Measurements from ENCODE around the gene SGCA. TPM values are rescaled to one million over a fixed set of nuclear protein-coding genes. Genes with fewer than 3 reads are reported as not detected.

Gene SGCA
- total RNA-seq, 2 experiments from 2014 or later = 0.57 to 1.1 TPM

DNA sequence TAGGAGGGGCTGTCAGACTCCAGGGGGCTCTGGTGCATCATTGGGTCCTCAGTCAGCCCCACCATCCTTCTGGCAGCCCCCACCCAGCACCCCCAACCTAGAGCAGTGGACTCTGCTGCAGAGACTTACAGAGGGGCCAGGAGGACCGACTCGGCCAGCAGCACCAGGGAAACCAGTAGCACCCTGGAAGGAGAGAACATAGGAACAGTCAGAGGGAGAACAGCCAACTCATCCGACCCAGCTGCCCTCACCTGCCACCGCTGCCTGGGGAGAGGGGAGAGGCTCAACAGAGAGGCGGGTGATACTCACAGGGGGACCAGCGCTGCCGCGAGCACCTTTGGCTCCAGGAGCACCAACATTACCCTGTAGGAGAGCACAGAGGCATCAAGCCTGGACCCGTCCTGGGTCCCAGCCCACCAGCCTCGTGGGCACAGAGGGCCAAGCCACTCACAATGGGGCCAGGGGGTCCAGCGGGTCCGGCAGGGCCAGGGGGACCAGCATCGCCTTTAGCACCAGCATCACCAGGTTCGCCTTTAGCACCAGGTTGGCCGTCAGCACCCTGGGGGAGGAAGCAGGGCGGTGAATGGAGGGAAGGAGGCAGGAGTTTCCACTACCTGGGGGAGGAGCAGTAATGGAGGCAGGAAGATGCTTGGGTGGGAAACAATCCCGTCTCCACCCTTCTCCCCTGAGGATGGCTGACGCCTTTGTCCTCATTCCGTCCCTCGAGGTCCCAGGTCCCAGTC, 23.9 kb downstream of the SGCA start:
- TF ChIP-seq, protein P1, sequence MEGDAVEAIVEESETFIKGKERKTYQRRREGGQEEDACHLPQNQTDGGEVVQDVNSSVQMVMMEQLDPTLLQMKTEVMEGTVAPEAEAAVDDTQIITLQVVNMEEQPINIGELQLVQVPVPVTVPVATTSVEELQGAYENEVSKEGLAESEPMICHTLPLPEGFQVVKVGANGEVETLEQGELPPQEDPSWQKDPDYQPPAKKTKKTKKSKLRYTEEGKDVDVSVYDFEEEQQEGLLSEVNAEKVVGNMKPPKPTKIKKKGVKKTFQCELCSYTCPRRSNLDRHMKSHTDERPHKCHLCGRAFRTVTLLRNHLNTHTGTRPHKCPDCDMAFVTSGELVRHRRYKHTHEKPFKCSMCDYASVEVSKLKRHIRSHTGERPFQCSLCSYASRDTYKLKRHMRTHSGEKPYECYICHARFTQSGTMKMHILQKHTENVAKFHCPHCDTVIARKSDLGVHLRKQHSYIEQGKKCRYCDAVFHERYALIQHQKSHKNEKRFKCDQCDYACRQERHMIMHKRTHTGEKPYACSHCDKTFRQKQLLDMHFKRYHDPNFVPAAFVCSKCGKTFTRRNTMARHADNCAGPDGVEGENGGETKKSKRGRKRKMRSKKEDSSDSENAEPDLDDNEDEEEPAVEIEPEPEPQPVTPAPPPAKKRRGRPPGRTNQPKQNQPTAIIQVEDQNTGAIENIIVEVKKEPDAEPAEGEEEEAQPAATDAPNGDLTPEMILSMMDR (conservative IDR thresholded peaks at IDR 0.05; ENCODE audit: low read length) = no peak
- TF ChIP-seq EZH2phosphoT487 (IDR thresholded peaks at IDR 0.05; ENCODE audit: borderline replicate concordance, low read depth, low read length) = no peak
- Histone ChIP-seq H3K79me2 (ENCODE audit: insufficient read depth, low read depth, low read length) (no peaks in the 10 kb centered on the region), H3K4me2 (ENCODE audit: low read length) (no peak overlapping the region), H2AFZ (ENCODE audit: low read length) (no peak overlapping the region), H3K9me3 (ENCODE audit: low read length) (no peaks in the 10 kb centered on the region), H3K4me1 (ENCODE audit: insufficient read depth, low read length, poor library complexity, severe bottlenecking) (peaks cover 5% of the 10 kb centered on the region), H3K27ac (ENCODE audit: low read depth, low read length, poor library complexity, severe bottlenecking) (no peak overlapping the region), H3K4me3 (ENCODE audit: low read depth, low read length, poor library complexity, severe bottlenecking) (no peak overlapping the region), H4K20me1 (ENCODE audit: insufficient read depth, low read length) (no peaks in the 10 kb centered on the region), H3K36me3 (ENCODE audit: insufficient read depth, low read length) (no peaks in the 10 kb centered on the region), H3K9me2 (ENCODE audit: insufficient read depth, low read length) (no peaks in the 10 kb centered on the region)
- POLR2A ChIA-PET = no interaction called here
- no peak for DNase-seq (ENCODE audit: low spot score)
- CTCF ChIA-PET (ENCODE audit: unreplicated experiment) = no interaction called here
- no TSS peak for BruUV-seq (replicated peaks)
- intact Hi-C loops (cut with micrococcal nuclease; ENCODE audit: unreplicated experiment) = no loop called here

DNA sequence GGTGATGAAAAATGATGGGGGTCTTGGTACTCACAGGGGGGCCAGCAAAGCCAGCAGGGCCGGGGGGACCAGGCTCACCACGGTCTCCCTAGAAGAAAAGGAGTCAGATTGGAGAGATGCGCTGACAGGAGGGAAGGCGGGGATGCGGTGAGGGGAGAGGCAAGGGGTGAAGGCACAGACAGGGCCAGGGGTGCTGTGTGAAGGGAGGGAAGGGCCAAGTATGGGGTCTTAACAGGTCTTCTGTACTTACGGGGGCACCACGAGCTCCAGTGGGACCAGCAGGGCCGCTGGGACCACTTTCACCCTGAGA, 24.4 kb downstream of the SGCA start:
- CTCF ChIA-PET (ENCODE audit: unreplicated experiment) = no interaction called here
- peaks cover under 1% of the 10 kb centered on the region for H3K4me1 ChIP-seq (ENCODE audit: insufficient read depth, low read length, poor library complexity, severe bottlenecking)
- H4K20me1 ChIP-seq (ENCODE audit: insufficient read depth, low read length) = no peaks in the 10 kb centered on the region
- no peak overlapping the region for H2AFZ ChIP-seq (ENCODE audit: low read length)
- no peaks in the 10 kb centered on the region for H3K9me2 ChIP-seq (ENCODE audit: insufficient read depth, low read length)
- H3K36me3 ChIP-seq (ENCODE audit: insufficient read depth, low read length) = no peaks in the 10 kb centered on the region
- H3K27ac ChIP-seq (ENCODE audit: low read depth, low read length, poor library complexity, severe bottlenecking) = no peak overlapping the region
- no peaks in the 10 kb centered on the region for H3K79me2 ChIP-seq (ENCODE audit: insufficient read depth, low read depth, low read length)
- TF ChIP-seq EZH2phosphoT487 (IDR thresholded peaks at IDR 0.05; ENCODE audit: borderline replicate concordance, low read depth, low read length) = no peak
- TF ChIP-seq, protein P1 (conservative IDR thresholded peaks at IDR 0.05; ENCODE audit: low read length) = no peak
- DNase-seq (ENCODE audit: low spot score) = no peak
- POLR2A ChIA-PET = no interaction called here
- intact Hi-C loops (cut with micrococcal nuclease; ENCODE audit: unreplicated experiment) = no loop called here
- no peak overlapping the region for H3K4me3 ChIP-seq (ENCODE audit: low read depth, low read length, poor library complexity, severe bottlenecking)
- no peak overlapping the region for H3K4me2 ChIP-seq (ENCODE audit: low read length)
- no TSS peak for BruUV-seq (replicated peaks)
- no peaks in the 10 kb centered on the region for H3K9me3 ChIP-seq (ENCODE audit: low read length)

DNA sequence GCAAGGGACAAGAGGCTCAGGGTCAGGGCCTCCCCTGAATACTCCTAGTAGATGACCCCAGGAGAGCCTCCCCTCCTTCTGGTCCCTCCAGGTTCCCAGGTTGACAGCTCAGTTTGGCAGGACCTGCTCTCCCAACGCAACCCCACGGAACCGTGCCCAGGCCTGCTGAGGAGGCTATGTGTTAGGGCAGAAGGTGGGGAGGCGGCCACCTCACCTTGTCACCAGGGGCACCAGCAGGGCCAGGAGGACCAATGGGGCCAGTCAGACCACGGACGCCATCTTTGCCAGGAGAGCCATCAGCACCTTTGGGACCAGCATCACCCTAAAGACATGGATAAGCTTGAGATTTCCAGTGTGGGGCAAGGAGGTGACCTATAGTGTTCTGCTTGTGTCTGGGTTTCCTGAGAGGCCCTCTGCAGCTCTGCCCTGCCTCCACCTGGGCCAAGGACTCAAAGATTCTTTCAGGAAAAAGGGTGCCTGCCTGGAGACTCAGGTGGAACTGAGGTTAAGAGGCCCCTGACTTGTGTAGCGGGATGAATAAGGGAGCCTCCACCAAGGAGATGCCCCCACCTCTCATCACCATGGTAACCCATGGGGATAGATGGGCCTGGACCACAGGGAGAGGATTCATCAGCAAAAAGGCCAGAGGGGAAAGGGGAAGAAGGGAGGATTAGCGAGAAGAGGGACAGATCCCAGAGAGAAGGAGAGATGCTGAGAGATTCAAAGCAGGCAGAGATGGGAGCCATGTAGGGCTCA, 25.0 kb downstream of the SGCA start:
- Histone ChIP-seq H3K4me3 (ENCODE audit: low read depth, low read length, poor library complexity, severe bottlenecking) (no peak overlapping the region), H3K9me2 (ENCODE audit: insufficient read depth, low read length) (no peaks in the 10 kb centered on the region), H3K4me1 (ENCODE audit: insufficient read depth, low read length, poor library complexity, severe bottlenecking) (no peaks in the 10 kb centered on the region), H3K79me2 (ENCODE audit: insufficient read depth, low read depth, low read length) (no peaks in the 10 kb centered on the region), H3K27ac (ENCODE audit: low read depth, low read length, poor library complexity, severe bottlenecking) (no peak overlapping the region), H3K36me3 (ENCODE audit: insufficient read depth, low read length) (no peaks in the 10 kb centered on the region), H3K4me2 (ENCODE audit: low read length) (no peak overlapping the region), H2AFZ (ENCODE audit: low read length) (no peak overlapping the region), H4K20me1 (ENCODE audit: insufficient read depth, low read length) (no peaks in the 10 kb centered on the region), H3K9me3 (ENCODE audit: low read length) (no peaks in the 10 kb centered on the region)
- intact Hi-C loops (cut with micrococcal nuclease; ENCODE audit: unreplicated experiment) = no loop called here
- CTCF ChIA-PET (ENCODE audit: unreplicated experiment) = no interaction called here
- POLR2A ChIA-PET = no interaction called here
- no peak for DNase-seq (ENCODE audit: low spot score)
- TF ChIP-seq, protein P1 (conservative IDR thresholded peaks at IDR 0.05; ENCODE audit: low read length) = no peak
- TF ChIP-seq EZH2phosphoT487 (IDR thresholded peaks at IDR 0.05; ENCODE audit: borderline replicate concordance, low read depth, low read length) = no peak
- BruUV-seq (replicated peaks) = no TSS peak
